ENCODE measurements around the gene PIK3CB. TPM values are rescaled to one million over a fixed set of nuclear protein-coding genes. Genes with fewer than 3 reads are reported as not detected.
"Not testable (repeated sequence)": the region's sequence is repeated elsewhere in the genome, so short reads cannot be mapped to it uniquely, and the experiment has no call there.

Gene PIK3CB
- total RNA-seq, 1 donor from 2014 or later = 28.9 TPM

DNA sequence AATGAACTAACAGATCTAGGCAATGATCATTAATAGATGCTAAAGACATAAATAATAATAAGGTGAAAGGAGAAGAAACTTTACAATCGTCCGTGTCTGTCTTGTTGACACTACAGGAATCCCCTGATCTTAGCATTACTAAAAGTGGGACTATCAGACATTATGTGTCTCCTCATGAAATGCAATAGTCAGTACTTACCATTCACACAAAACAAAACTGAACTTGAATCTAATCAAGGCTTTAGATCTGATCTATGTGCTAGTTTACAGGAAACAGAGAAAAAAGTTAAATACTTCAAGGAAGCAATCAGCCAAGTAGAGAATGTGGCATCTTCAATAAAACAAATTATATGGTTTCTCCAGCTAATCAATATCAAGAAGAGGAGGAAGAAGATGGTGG is 73.7 kb downstream of the PIK3CB start:
- DNase-seq (ENCODE audit: low spot score) = no peak

DNA sequence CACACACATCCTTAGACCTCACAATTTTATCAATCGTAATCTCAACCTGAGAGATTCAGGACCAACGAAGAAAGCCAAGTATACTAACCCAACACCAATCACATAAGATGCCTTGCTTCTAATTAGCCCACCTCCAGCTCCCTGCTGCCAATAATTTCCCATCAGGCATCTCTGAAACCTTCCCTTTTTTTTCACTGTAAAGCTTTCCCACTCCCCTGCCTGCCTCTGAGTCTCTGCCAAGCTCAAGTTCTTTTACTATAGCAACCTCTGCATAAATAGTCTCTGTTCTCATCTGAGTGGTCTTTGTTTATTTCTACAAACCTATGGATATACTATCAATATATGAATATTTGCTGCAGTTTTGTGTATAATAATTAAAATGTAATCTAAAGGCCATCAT is 86.5 kb downstream of the PIK3CB start:
- no peak for DNase-seq (ENCODE audit: low spot score)

DNA sequence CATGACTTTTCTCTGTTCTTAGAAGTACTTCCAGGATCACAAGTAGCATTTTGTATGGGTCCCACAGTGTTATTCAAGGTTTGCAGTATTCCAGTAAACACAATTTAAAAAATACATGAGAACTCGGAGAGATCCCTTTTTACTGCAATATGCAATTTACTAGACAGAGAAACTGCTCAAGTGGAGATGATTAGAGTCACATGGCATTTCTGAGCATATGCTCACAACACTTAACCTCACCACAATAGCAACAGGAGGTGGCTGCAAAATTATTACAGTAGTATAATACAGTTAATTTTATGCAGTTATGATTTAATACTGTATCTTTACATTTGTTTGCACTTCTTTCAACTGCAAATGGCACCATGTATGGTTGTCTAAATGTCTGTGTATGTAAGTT is 87.5 kb downstream of the PIK3CB start:
- DNase-seq (ENCODE audit: low spot score) = no peak

DNA sequence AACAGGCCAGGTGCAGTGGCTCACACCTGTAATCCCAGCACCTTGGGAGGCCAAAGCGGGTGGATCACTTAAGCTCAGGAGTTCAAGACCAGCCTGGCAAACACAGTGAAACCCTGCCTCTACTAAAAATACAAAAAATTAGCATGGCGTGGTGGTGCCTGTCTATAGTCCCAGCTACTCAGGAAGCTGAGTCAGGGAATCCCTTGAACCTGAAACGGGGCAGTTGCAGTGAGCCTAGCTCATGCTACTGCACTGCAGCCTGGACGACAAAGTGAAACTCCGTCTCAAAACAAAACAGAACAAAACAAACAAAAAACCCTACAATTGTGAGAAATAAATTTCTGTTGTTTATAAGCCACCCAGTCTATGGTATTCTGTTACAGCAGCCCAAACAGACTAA is 94.7 kb downstream of the PIK3CB start:
- no peak for DNase-seq (ENCODE audit: low spot score)

DNA sequence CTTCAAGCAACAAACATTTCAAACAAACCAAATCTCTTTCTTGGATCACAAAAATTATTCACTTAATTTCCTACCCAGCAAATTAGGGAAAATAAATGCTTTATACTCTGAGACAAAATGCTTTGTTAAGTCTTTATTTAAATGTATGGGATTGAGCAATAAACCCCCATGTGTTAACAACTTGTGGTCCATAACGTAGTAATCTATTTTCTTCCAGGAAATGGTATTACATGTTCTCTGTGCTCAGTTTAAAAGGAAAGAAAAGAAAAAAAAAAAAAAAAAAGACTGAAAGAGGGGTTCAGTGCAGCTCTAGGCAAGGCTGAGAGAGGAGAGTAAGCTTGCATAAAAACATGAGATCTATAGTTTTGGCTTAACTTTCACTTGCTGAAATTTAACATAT is 102.3 kb downstream of the PIK3CB start:
- no peak for DNase-seq (ENCODE audit: low spot score)

DNA sequence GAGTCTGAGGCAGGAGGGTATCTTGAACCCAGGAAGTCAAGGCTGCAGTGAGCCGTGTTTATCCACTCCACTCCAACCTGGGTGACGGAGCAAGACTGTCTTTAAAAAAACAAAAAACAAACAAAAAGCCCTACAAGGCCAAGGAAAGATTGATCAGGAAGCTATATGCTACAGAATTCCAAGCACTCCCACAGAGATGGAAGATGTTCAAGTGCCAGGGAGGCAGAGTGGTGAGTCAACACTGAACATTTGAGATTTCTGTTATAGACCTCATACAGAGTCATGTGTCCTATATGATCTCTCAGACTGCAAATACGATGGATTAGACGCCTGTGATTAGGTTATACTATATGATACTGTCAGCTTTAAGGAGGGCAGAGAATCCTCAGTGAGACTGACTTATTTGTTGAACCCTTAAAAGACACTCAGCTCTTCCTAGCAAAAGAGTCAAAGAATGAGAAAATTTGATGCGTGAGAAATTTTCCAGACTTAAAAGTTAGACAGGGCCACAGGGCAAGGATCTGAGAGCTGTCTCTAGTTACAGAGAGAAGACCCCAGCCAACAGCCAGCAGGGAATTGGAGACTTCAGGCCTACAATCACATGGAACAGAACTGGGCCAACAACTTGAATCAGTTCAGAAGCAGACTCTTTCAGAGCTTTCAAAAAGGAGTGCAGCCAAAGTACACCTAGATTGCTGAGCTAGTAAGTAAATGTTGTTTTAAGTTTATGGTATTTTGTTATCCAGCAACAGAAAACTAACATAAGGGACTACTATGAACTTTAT is 107.6 kb downstream of the PIK3CB start:
- no peak for DNase-seq (ENCODE audit: low spot score)

DNA sequence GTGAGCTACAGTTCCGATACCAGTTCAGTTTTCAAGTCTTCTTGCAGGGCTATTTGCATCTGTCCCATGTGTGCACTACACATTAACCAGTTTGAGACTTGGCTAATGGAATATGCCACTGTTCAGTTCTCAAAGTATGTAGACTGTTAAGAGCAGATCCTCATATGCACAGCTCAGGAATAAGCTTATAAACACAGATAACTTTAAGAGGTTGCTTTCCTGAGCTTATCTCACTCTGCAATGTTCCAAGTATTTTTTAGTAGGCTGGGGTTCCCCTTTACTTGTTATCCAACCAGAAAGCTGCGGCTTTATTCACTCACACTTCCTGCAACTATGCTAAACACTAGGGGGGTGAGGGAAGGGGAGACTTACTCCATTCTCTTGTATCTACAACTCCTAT is 108.7 kb downstream of the PIK3CB start:
- not testable (repeated sequence) for DNase-seq (ENCODE audit: low spot score)

DNA sequence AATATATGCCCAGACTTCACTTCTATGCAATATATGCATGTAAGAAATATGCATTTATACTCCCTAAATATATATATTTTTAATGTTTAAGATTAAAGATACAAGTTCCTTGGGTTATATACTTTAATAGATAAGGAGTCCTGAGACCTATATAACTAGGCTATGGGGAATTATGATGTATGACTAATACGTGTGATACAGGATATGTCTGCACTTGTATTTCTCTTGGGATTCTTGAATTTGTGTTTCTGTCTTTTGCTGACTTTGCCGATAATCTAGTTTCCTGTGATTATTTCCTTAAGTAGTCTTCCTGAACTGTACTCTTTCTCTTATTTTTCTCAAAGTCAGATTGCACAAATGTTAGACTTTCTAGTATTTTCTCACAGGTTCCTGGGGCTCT is 109.6 kb downstream of the PIK3CB start:
- DNase-seq (ENCODE audit: low spot score) = no peak

DNA sequence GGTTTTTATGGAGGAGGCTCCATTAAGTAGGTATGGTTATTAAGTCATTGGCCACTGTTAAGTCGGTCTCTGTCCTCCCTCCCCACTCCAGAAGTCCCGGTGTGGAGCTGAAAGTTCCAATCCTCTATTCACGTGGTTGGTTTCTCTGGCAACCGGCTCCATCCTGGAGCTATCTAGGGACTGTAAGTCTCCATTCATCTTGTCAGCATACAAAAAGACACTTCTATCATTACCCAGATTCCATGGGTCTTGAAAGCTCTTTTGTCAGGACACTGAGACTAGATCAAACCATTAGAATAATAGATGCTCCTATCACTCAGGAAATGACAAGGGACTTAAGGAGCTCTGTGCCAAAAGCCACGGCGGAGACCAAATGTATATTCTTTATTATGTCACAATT is 110.3 kb downstream of the PIK3CB start:
- DNase-seq (ENCODE audit: low spot score) = no peak

DNA sequence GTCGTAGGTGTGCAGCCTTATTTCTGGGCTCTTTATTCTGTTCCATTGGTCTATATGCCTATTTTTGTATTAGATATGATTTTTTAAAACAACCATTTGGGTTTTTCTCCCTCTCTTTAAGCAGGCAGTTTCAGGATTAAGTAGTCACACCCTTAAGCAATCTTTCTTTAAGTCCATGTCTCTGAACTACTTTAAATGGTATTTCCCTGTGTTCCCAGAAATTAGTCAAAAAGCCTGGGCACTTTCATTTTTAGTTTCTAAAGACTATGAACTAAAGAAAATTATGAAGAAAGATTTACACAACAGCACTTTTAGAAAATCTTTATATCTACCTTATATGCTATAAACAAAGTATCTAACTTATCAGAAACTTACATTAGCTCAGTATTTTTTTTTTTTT is 115.9 kb downstream of the PIK3CB start:
- DNase-seq (ENCODE audit: low spot score) = no peak

DNA sequence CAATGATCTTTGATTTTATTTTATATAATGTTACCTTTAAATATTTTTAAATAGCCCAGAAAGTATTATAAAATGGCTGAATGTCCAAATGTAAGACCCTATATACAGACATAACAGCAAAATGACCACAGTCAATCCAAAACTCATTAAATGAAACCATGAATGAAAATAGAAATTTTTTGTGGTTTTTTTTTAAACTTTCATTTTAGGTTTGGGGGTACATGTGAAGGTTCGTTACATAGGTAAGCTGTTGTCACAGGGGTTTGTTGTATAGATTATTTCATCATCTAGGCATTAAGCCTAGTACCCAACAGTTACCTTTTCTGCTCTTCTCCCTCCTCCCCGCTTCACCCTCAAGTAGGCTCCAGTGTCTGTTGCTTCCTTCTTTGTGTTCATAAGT is 117.4 kb downstream of the PIK3CB start:
- no peak for DNase-seq (ENCODE audit: low spot score)

DNA sequence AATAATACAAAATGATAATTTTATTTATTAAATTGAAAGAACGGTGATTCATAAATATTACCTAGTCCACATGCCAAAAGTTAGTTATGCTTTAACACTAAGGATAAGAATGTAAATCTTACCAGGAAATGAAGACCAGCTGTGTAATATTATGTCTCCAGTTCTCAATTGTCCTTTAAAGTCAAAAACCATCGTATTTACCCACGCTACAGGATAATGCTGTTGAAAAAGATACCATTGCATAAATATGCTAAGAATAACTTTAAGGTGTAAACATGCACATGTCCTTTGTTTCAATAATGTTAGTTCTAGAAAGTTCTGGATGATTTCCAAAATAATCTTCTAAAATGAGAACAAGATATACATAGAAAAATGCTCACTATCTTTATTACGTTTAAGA is 122.6 kb downstream of the PIK3CB start:
- no peak for DNase-seq (ENCODE audit: low spot score)

DNA sequence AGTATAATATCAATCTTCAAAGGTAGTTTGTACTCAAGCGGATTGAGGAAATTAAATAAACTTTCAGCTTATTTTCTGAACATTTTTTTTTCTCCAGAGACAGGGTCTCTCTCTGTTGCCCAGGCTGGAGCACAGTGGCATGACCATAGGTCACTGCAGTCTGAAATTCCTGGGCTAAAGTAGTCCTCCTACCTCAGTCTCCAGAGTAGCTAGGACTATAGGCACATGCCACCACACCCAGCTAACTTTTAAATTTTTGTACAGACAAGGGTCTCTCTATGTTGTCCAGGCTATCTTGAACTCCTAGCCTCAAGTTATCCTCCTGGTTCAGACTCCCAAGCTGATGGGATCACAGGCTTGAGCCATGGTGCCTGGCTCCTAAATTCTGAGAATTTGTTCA is 129.1 kb downstream of the PIK3CB start:
- no peak for DNase-seq (ENCODE audit: low spot score)

DNA sequence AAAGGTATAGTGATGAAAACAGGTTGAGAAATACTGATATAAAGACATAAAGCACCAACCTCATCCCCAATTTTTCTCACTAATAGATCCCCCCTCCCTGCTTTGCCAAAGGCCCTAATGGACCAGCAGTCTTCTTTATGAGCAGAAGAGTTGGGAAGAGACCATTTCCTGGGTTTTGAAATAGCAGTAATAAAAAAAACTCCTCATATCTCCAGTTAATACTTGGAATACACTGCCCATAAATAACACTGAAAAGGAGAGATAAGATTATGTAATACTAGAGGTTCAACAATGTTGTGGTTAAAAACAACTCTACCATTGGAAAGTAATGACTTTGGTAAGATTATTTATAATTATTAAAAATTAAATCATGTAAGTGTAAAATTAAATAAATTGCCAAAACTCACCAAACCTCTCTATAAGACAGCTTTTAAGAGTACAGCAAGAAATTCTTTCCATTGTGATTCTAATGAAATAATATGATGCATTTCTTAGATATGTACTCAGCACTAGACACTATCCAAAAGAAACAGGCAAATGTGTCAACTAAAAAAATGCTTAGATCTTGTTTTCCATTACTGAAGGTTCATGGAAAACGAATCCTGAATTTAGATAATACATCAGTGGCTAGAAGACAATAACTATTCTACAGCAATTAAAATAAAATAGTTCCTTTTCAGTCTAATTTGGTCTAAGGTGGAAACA is 137.9 kb downstream of the PIK3CB start:
- no peak for DNase-seq (ENCODE audit: low spot score)

DNA sequence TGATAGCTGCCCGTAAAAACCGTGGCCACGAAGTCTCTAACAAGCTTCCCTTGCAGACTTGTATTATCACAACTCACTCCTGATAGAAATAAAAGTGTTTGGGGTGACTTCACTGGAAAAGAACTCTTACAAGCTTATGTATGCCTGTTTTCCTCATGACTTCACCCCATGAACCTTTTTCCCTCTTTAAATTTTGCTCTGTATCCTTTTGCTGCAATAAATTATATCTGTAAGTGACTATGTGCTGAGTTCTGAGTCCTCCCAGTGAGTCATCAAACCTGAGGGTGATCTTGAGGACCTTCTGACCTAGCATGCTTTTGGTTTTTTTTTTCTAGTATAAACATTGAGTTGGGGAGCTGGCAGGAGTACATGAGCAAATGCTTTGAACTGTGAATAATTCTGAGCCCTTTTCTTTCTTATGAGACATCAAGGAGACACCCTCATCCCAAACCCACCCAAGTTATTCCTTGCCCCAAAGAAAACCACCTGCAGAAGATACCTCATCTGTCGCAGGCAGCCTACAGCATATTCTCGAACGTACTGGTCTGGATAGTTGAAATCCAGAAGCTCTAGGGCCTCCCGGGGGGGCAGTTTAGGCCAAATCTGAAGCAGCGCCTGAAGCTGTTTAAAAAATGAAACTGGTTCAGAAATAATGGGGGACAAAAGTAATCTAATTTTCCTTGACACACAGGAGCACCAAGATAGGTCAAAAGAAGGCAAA is 140.3 kb downstream of the PIK3CB start:
- DNase-seq (ENCODE audit: low spot score) = no peak

DNA sequence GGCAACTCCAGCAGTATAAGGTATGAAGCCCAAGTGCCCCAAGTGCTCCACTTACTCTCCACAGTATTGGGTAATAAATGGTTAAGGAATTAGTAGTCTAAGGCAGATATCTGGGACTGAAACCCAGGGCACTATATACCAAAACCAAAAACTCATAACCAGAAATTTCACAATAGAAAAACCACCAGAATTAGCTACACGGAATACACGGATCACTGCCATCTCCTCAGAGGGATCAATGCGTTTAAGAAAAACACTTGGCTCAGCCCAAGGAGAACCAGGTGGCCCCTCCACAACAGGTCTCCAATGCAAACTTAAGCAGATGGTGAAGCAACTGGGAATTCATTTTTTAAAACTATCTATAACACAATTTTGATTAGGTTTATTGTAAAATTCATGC is 142.6 kb downstream of the PIK3CB start:
- no peak for DNase-seq (ENCODE audit: low spot score)

DNA sequence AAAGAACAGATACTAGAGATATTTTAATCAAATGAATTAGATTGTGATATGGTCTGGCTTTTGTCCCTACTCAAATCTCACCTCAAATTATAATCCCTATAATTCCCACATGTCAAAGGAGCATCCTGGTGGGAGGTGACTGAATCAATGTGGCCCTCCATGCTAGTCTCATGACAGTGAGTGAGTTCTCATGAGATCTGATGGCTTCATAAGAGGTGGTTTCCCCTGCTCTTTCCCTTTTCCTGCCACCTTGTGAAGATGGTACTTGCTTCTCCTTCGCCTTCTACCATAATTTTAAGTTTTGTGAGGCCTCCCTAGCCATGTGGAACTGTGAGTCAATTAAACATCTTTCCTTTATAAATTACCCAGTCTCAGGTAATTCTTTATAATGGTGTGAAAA is 143.4 kb downstream of the PIK3CB start:
- DNase-seq (ENCODE audit: low spot score) = no peak

DNA sequence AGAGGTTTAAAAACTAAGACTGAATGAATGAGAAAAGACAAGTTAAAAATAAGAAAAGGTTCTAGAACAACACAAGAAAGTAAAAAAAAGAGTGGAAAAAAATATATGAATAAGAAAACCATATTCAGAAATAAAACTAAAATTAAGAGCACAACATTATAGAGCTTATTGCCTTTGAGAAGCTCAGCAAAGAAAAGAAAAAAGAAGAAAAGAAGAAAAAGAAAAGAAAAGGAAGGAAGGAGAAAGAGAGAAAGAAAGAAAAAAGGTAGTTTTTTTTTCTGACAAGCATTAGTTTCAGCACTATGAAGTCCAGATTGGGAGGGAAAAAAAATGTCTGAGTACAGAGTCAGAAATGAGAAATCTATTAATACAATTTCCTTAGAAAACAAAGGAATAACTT is 144.7 kb downstream of the PIK3CB start:
- DNase-seq (ENCODE audit: low spot score) = no peak

DNA sequence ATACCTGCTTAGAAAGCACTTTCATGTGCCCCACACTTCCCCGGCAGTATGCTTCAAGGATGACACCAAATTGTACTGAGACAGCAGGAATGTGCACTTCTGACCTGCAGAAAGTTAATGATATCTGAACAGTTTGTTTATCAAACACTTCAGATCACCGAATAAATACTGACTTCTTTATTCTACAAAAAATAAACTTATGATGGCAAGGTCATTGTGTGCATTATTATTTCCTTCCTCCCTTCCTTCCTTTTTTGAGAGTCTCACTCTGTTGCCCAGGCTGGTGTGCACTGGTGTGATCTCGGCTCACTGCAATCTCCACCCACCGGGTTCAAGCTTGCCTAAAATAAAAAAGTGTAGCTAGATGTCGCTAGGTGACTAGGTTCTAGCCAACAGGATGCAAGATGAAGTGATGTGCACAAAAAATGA is 145.8 kb downstream of the PIK3CB start:
- no peak for DNase-seq (ENCODE audit: low spot score)

DNA sequence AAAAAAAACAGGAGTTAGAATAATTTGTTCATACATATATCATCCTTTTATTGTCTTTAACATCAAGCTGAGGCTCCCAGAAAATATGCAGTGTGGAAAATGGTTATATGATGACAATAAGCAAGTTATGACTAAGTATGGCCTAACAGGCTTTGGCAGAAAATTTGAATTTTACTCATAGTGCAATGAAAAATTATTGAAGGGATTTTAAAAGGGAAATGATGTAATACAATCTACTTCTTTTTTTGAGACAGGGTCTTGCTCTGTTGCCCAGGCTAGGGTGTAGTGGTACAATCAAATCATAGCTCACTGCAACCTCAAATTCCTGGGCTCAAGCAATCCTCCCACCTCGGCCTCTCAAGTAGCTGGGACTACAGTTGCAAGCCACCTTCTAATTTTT is 147.5 kb downstream of the PIK3CB start:
- DNase-seq (ENCODE audit: low spot score) = no peak

DNA sequence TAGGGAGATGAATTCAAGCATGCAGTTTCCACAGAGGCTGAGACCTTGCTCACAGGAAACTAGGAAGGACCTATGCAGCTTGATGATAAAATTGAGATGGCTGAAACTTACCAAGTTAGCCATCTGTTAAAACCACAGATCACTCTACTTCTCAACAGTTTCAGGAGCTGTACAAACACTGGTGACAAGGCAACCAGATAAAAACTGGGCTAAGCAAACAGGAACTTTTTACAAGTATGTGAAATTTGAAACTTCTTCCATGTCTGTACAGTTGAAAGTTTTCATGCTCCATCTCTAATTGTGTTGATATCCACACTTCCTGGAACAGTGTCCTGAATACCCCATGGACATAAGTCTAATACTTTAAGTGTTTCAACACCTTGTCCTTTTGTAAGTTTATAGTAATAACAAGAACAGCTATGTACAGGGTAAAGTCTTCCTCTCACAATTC is 147.9 kb downstream of the PIK3CB start:
- no peak for DNase-seq (ENCODE audit: low spot score)

DNA sequence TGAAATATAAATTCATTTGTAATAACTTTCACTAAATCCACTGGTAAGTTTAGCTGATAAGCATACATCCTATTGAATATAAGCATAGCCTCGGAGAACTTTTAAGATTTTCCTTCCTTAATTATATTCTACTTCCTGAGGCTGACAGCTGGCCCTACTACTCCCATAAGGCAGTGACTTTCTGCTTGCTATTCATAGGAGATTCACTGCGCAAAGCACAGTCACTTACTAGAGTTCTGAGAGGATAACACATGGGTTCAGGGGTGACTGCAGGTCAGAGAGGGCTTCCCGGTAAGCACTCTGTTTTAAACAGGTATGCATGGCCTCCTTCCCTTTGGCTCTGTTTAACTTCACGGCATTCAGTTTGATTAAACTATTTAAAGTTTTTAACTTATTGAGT is 150.3 kb downstream of the PIK3CB start:
- no peak for DNase-seq (ENCODE audit: low spot score)

DNA sequence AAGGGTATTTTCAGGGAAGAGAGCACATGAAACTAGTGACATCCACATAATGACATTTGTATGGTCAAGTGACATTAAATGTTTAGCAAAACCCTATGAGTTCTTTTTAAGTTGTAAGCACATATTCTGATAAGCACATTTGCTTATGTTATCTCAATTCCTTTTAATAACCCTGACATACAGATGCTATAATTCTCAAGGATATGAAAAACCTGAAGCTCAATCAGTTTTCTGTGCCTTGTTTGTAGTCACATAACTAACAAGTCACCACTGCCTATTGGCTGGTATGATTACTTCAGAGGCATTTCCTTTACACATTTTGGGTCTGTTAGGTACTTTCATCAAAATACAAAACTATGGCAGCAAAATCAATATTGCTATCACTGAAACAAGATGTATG is 152.1 kb downstream of the PIK3CB start:
- DNase-seq (ENCODE audit: low spot score) = no peak
